ENCODE results near the gene CD84.
"Not testable (repeated sequence)": the region's sequence is repeated elsewhere in the genome, so short reads cannot be mapped to it uniquely, and the experiment has no call there.

CD84 gene

DNA sequence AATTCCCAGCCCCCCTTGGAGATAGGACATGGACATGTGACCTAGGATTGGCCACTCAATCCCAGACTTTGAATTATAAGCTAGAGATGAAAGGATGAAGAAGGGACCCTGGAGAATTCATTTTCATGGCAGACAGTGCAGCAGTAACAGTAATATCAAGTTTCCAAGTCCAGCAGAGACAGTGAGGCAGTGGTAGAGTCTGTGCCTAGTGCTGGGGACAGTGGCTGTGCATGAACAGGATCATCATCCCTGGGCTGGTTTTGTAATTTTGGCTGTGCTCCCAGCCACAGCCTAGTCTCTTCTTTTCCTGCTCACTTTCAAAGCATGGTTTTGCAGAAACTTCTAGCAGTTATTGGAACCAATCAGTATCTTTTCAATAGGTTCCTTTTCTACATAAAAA is 29.6 kb upstream of the CD84 start:
- no peak for DNase-seq

DNA sequence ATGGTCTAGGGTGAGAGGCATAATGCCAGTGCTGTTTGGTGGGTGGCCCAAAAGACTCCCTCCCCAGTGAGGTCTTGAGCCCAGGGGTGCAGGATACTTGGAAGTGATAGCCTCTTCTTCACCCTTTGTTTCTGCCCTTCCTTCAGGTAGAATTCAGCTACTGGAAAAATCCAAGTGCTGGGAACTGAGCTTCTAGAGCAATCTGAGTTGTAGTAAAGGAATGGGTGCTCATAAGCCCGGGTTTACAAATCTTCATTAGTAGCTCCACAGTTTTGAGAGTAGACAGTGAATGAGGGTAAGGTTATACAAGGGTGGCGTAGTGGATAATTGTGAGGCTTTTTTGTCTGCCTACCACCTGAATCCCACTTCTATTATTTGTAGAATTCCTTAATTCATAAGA is 29.2 kb upstream of the CD84 start:
- no peak for DNase-seq

DNA sequence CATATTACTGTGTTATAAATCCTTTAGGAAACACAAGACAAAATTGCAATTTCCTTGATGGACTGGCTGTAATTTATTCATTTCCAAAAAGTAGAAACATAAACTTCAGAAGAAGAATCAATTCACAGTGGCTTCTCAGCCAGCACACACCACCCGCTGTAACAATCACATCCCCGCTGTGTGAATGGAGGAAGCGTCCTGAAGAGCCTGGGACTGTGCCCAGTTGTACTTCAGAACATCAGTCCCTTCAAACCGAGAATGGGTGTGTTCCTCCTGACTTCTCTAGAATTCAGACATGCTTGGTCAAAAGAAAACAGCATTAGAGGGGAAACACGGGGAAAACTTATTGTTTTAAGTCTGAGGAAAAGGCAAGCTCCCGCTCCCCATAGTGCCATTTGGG is 28.8 kb upstream of the CD84 start:
- no peak for DNase-seq

DNA sequence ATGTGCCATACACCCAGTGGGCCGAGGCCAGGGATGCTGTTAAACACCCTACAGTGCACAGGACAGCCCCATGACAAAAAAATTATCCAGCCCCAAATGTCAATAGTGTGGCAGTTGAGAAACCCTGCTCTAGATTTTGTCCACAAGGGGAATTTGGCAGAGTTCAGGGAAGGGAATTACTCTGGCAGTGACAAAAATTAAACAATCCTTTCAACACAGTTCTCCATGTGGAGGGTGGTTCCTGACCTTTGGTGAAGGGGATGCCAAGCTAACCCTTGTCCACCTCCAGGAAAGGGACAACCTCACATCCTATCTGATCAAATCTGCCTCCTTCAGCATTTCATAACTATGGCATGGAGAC is 28.4 kb upstream of the CD84 start:
- DNase-seq: no peak

DNA sequence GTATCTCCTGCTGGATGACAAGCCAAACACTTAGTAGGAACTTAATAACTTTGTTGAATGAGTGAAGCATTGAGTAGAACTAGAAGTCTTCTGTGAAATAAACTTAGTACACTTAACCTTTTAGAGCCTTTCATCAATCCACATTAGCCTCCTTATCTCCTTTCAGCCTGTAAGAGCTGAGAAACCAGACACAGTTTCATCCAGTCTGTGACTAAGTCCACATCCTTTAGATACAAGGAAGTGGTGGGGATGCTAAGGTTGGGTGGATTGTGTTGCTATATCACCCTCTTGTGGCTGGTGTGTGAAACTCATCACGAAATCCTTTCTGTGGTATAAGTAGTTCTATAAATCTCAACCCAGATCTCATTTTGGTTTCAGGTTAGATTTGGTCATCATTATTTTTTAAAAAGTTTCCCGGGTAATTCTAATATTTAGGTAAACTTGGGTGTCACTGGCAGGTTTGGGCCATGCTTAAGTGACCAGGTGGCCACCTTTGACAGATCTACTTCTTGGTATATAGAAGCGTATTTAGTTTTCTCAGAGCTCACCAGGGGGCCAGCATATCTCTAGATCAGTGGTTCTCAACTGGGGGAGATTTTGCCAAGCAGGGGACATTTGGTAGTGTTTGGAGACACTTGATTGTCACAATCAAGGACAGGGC is 27.8 kb upstream of the CD84 start:
- DNase-seq: no peak

DNA sequence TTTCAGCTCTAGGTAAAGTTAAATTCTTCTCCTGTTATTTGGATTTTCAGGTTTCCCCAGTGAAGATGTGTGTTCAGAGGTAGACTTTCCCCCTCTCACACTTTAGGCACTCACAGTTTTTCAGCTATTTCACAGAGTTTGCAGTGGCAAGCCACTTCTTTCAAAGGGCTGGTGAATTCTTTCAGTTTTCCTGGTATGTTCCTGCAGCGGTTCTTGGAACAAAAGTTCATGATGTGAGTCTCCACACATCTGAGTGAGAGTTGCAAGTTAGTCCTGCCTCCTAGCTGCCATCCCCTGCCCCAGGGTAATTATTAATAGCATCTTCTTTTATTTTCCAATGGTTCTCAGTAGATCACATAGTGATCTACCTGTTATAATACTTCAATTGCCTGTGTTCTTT is 27.3 kb upstream of the CD84 start:
- no peak for DNase-seq

DNA sequence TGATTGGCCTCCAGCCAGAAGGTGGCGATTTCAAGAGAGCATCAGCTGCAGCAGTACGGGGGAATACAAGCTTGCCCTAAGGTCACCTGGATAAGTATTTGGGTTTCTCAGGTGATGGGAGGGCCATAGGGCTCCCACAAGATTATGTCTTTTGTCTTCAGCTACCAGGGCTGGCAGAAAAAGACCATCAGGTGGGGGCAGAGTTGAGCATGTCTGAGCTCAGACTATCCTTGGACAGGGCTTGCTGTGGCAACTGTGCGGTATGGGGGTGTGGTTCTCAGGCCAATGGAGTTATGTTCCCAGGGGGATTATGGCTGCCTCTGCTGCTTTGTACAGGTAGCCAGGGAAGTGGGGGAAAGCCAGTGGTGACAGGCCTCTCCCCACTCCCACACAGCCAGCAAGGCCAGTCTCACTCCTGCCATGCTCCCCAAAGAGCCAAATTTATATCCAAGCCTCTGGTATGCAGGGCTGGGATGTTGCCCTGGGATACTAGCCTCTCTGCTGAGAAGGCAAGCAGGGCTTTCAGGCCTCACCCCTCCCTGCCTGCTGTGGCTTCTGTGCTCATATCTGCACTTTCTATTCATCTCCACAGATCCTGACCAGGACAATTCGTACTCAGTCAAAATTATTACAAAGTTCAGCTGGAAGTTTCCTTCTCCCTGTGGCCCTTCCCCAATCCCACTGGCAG is 26.6 kb upstream of the CD84 start:
- DNase-seq: no peak

DNA sequence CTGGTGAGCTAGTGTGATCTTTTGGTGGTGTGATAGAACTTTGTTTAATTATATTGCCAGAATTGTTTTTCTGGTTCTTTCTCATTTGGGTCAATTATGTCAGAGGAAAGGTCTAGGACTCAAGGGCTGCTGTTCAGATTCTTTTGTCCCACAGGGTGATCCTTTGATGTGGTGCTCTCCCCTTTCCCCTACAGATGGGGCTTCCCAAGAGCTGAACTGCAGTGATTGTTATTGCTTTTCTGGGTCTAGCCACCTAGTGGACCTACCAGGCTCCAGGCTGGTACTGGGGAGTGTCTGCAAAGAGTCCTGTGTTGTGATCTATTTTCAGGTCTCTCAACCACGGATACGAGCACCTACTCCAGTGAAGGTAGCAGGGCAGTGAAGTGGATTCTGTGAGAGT is 25.9 kb upstream of the CD84 start:
- DNase-seq: no peak

DNA sequence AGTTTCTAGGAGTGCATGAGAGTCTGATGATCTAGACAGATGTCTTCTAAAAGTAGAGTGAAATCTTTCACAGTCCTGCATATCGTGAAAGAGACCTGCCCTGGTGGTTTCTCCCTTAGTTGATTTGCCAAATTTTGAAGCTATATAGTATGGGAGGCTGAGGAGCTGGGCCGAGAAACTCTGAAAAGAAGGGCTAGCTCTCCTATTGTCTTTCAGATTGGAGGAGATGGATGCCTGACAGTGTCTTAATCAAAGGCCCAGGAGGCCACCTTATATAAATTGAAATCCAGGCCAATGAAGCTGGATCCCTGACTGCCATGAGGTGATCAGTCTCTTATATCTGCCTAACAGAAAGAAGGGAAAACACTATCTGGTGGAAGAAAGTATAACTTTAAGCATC is 18.4 kb upstream of the CD84 start:
- DNase-seq: no peak

DNA sequence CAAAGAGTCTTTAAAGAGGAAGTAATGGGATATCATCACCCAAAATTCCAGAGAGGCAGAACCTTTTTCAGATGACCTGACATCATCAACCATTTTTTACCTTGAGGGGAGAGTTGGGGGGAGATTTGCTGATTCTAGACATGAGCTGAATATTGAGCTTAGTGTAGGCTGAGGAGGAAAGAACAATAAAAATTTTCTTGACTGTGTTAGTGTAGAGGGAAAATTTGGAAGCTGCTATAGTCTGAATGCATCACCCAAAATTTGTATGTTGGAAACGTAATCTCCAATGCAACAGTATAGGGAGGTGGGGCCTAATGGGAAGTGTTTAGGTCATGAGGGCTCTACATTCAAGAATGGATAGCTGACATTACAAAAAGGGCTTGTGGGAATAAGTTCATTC is 17.8 kb upstream of the CD84 start:
- no peak for DNase-seq

DNA sequence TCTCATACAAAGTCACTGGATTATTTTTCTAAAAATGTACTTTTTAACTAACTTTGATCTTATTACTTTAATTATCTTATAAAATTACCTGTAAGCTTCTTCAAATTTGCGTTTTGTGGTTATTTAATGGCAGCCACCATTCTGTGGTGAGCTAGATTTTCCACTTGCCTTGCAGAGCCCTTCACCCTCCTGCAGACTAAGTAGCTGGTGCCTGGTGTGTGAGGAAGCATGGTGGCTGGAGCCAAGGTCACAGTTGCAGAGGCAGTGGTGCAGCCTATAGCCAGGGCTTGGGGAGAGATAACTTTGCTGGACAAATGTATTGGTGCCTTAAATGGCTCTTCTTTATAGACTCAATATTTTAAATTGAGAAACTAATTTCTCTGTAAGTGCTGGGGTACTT is 11.2 kb upstream of the CD84 start:
- no peak for DNase-seq

DNA sequence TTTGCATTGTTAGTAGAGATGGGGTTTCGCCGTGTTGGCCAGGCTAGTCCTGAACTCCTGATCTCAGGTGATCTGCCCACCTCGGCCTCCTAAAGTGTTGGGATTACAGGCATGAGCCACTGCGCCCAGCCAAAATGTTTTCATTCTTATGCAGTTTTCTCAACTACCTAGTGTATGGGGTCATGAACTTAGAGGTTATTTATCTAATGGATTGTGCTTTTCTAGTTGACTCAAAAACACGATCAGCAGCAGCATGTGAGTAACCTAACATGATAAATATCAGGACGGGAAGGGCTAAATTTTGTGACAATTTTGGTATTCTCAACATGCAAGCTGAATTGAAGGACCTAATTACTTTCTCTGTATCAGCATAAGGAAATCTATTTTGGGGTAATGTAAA is 9.2 kb upstream of the CD84 start:
- no peak for DNase-seq

DNA sequence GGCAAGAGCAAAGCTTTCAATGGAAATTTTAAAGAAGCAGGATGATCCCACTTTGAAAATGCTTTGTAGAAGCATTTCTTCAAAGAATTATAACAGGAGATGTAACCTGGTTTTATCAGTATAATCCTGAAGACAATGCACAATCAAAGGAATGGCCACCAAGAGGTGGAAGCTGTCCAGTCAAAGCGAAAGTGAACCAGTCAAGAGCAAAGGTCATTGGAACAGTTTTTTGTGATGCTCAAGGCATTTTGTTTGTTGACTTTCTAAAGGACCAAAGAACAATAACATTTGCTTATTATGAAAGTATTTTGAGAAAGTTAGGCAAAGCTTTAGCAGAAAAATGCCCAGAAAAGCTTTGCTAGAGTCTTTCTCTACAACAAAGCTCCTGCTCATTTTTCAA is 5.5 kb upstream of the CD84 start:
- no peak for DNase-seq

DNA sequence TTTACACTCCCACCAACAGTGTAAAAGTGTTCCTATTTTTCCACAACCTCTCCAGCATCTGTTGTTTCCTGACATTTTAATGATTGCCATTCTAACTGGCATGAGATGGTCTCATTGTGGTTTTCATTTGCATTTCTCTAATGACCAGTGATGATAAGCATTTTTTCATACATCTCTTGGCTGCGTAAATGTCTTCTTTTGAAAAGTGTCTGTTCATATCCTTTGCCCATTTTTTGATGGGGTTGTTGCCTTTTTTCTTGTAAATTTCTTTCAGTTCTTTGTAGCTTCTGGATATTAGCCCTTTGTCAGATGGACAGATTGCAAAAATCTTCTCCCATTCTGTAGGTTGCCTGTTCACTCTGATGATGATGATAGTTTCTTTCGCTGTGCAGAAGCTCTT is 3.7 kb upstream of the CD84 start:
- not testable (repeated sequence) for DNase-seq

DNA sequence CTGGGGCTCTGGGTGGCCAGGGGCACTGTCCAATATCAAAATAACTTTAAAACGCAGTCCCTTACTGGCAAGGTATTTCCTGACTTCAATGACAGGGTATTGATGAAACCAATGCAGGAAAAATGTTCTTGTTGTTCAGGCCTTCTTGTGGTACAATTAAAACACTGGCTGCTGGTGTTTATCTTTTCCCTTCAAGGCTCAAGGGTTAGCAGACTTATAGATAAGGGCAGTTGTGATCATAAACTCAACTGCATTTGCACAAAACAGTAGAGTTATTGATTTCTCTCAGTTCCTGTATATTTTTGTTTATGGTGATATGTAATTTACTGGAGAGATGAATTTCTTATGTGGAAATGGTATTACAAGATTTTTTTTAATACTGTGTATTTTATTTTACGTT is 2.7 kb upstream of the CD84 start:
- DNase-seq: no peak

DNA sequence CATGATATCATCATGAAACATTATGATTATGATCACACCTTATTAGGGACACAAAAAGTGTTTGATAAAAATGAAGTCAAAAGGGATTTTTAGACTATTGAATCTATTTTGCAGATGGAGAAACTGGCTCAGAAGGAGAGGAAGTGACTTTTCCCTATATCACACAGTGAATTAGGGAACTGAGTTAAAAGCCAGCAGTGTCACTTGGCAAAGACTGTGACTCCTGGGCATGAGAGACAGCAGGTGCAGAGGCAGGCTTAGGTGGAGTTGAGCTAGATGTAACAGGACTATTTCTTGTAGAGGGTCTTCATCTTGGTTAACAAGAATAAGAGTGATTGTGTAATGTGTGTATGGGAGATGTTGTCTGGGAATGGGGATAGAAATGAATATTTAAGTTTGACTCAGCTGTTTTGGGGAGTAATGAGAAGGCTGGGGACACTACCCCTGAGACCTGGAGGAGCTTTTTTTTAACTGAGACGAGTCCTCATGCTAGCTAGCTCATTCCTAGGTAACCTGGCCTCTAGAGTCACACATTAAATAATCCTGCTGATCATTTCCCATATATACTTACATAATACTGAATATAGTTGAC is 1.0 kb upstream of the CD84 start:
- no peak for DNase-seq

DNA sequence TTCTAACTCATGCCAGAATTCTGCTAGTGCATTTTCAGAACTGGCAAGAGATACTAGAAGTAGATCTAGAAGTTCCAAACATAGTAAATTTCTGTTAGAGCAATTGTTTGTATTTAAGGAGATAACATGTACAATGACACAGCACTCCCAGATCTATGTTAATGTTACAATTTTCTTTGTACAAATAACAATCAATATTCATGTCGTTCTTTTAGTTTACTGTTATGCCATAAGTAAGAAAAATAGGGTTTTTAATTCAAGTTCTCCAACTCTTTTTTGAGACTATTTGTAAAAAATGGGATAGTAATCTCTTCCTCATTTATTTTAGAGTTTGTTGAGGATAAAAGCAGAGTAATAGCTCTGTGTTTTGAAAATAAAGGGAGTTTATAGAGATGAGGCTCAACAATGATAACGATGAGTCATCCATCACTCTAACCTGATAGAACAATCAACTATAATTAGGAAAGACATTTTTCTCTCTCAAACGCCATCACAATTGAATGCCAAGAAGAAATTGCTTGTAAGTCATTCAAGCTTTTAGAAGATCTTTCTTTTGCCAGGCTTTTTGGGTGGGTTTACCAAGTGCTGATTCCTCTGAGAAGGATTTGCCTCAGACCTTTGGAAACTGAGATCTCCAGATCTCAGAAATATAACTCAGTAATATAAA is 638 bp downstream of the CD84 start:
- DNase-seq: no peak

DNA sequence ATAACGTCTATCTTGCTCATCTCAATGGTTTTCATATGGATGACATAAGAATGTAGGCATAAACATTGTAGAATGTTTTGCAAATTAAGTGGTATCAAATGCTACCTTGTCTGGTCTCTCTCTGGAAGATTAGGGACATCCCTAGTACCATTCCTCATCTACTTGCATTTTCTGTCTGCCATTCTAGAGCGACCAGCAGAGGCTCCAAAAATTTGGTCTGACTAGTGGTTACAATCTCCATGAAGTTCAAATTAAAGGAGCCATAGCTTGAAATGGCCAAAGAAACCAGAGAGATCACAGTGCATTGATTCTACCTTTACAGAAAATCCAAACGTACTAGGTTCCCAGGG is 1.1 kb downstream of the CD84 start:
- DNase-seq: no peak

DNA sequence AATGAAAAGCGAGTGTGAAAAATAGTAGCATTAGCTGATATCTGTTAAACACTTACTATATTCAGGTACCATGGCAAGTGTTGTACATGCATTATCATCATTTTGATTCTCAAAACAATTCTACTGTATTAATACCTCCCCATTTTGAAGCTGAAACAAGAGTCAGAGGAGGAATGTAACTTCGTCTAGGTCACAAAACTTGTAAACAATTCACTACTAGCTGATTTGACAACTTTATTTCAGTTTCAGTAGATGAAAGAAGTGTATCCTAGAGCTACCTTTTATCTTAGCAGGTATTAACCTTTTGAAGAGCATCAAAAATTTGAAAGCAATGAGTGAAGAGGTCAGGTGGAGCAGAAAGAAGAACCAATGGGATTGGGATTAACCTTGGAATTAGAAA is 1.6 kb downstream of the CD84 start:
- DNase-seq: no peak

DNA sequence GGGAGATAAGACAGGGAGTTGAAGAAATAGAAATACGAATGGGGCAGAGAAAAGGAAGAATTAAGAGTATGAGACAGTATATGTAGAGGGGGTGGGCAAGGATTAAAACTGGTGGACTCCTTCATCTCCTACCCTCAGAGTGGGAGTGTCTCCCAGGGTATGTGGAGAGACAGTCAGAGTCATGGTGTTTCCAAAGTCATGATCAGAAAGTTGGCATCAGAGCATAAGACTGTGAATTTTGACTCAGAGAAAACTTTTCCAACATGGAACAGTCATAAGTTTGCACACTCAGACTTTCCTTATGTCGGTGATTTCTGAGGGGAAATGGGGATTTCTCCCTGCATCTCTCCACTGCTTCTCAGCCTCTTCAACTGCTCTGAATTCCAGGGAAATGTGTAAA is 2.4 kb downstream of the CD84 start:
- DNase-seq: no peak

DNA sequence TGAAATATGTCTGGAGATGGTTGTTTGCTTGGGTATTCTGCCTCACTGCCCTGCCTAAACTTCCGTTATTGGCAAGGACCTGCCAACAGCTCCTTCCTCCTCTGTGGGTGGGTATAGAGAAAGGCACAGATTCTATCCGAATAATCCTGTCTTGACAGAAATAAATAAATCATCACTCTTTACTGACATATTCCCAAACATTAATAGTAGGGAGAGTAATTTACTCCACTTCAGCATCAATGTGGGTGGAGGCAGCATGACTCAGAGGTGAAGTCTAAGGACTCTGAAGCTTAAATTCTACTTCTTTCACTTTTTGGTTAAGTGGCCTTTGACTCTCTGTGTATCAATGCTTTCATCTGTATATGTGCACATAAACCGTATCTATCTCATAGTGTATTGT is 2.9 kb downstream of the CD84 start:
- peak; percentile 55 for DNase-seq

DNA sequence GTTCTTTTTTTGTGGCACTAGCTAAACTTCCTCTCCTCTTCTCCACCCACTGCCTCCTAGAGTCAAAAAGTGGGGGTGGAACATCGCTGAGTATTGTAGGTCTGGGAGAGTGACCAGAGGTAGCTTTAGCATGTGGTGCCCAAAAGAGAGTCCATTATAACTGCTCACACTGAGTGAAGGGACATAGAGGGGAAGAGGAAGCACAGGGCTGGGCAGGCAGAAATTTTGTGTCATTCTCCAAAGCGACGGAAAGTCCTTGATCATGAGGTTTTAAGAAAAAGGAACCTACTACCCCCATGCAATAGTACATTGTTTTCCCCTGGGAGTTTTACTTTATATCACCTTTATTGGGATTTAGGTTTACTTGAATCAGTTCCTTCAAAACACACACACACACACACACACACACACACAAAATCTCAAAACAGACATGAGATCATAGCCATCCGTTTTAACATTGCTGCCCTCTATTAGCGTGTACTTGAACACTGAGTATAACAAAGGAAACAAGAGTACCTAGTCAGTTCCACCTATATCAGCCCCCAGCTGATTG is 4.1 kb downstream of the CD84 start:
- no peak for DNase-seq

DNA sequence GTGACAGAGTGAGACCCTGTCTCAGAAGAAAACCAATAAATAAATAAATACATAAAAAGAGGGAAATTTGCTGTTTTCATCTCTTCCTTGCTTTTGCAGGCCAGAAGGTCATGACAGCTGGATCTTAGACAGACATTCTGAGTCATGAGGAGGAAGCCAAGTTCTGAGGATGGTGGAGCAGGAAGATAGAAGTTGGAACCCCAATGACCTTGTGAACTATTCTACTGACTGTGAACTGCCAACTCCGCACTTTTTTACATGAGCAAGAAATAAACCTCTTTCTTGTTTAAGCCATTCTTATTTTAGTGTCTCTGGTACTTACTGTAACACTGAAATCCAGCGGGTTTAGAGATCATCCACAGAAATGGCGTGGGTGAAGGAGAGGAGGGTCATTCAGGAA is 8.5 kb downstream of the CD84 start:
- DNase-seq: no peak

DNA sequence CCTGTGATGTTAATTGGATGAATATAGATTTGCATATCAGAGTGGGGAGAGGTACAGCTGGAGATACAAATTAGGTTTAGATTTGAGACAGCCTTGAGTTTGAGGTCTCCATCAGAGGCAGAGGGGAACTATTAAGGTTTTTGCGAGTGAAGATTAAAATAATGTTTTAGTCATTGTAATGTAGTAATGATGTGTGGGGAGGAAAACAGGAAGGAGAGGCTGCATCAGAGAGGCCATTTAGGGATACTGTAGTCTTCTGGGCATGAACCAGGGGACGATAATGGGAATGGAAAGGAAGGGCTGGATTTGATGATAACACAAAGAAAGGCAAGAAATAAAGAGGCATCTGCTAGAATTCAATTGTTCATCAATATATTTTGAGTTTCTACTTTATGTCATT is 9.5 kb downstream of the CD84 start:
- DNase-seq: no peak

All from stimulated activated CD4-positive, alpha-beta T cell treated with anti-CD3 and anti-CD28 coated beads, Interleukin-4, amount 100 ng/mL, for 1 hour (primary cell).